HEK293T (cell line): ENCODE results near the gene CUTC.
"Not testable (repeated sequence)": the region's sequence is repeated elsewhere in the genome, so short reads cannot be mapped to it uniquely, and the experiment has no call there.

Experiments
- ARNT ChIP-seq: fragments of 450-650 bp; IDR thresholded peaks from 2 replicates; pipeline ENCODE4 v1.6.1; 2017; ENCODE audit warnings: mild to moderate bottlenecking
- BHLHE40 ChIP-seq: fragments of 450-650 bp; IDR thresholded peaks from 2 replicates; pipeline ENCODE4 v1.6.1; 2016; ENCODE audit warnings: mild to moderate bottlenecking, moderate library complexity, borderline replicate concordance
- CTBP1 ChIP-seq: fragments of 450-650 bp; IDR thresholded peaks from 2 replicates; pipeline ENCODE4 v1.6.1; 2016; ENCODE audit warnings: borderline replicate concordance
- FOXA1 ChIP-seq: fragments of 450-650 bp; IDR thresholded peaks from 2 replicates; pipeline ENCODE4 v1.6.1; 2016; ENCODE audit warnings: mild to moderate bottlenecking
- FOXM1 ChIP-seq: fragments of 450-650 bp; IDR thresholded peaks from 2 replicates; pipeline ENCODE4 v1.6.1; 2017; ENCODE audit warnings: mild to moderate bottlenecking, borderline replicate concordance
- L3MBTL2 ChIP-seq: fragments of 450-650 bp; conservative IDR thresholded peaks from 2 replicates; pipeline ENCODE4 v1.6.1; 2016; ENCODE audit warnings: mild to moderate bottlenecking
- LEF1 ChIP-seq: fragments of 450-650 bp; IDR thresholded peaks from 2 replicates; pipeline ENCODE4 v1.6.1; 2017; ENCODE audit warnings: mild to moderate bottlenecking, borderline replicate concordance
- NFRKB ChIP-seq: fragments of 450-650 bp; IDR thresholded peaks from 2 replicates; pipeline ENCODE4 v1.6.1; 2016; ENCODE audit warnings: mild to moderate bottlenecking, moderate library complexity
- PKNOX1 ChIP-seq: fragments of 450-650 bp; IDR thresholded peaks from 2 replicates; pipeline ENCODE4 v1.6.1; 2016
- SP1 ChIP-seq: fragments of 450-650 bp; IDR thresholded peaks from 2 replicates; pipeline ENCODE4 v1.6.1; 2017
- TARDBP ChIP-seq: fragments of 450-650 bp; IDR thresholded peaks from 2 replicates; pipeline ENCODE4 v1.6.1; 2016
- ZNF384 ChIP-seq: fragments of 450-650 bp; IDR thresholded peaks from 2 replicates; pipeline ENCODE4 v1.6.1; 2016

- TF ChIP-seq NFRKB, FOXM1, SP1, FOXA1, BHLHE40, LEF1, ZNF384, L3MBTL2, TARDBP, PKNOX1, ARNT, CTBP1: not testable (repeated sequence)
Measured at GRCh38 chr10:99746166-99746565, 14.1 kb downstream of the CUTC start.
